ENCODE results near the gene TCF4. TPM values are rescaled to one million over a fixed set of nuclear protein-coding genes. Genes with fewer than 3 reads are reported as not detected.

TCF4 gene
- total RNA-seq, 1 experiment from 2014 or later: 104 TPM

DNA sequence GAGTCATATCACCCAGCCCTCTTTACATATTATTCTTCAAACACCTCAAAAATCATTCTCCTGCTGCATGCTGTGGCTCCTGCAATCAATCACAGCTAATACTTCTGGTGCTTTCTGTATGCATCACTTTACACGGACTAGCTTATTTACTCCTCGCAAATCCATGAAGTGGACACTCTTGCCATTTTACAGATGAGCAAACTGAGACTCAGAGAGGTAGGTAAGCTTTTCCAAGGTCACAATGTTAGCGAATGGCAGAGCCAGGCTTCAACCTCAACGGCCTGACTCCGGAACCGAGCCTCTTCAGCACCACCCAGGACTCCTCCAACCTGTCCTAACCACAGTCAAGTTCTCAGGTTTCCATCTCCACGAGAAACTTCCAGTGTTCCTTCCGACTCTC lies 36.8 kb downstream of the TCF4 start:
- Mint-ChIP-seq H3K27me3 (ENCODE audit: low read depth) (no peaks in the 10 kb centered on the region), H3K9me3 (no peaks in the 10 kb centered on the region), H3K36me3 (peaks cover 5% of the 10 kb centered on the region), H3K4me1 (peaks cover 77% of the 10 kb centered on the region), H3K4me3 (no peak overlapping the region), H3K27ac (peak overlapping the region; percentile 81)
- ChIA-PET POLR2A (interaction anchor here (0.6 to 1.3 kb wide), 2 partner anchors 26 to 74 kb away, joined by 3 read pairs; no protein-coding TSS in a partner anchor), CTCF (no interaction called here)
- DNase-seq (ENCODE audit: low spot score) (no peak), ATAC-seq (no peak)
- no peak for TF ChIP-seq TCF7 (CRISPR knock-in tag; IDR thresholded peaks at IDR 0.05; ENCODE audit: low read depth)
- TF ChIP-seq ZNF232 (CRISPR knock-in tag; IDR thresholded peaks at IDR 0.05): no peak
- no peak for TF ChIP-seq SP1 (CRISPR knock-in tag; conservative IDR thresholded peaks at IDR 0.05)
- no peak for TF ChIP-seq GRHL2 (CRISPR knock-in tag; IDR thresholded peaks at IDR 0.05; ENCODE audit: insufficient replicate concordance, severe bottlenecking)
- TF ChIP-seq GABPB1 (CRISPR knock-in tag; IDR thresholded peaks at IDR 0.05): no peak
- TF ChIP-seq SMAD3 (CRISPR knock-in tag; IDR thresholded peaks at IDR 0.05; ENCODE audit: borderline replicate concordance): no peak
- TF ChIP-seq ZNF219 (CRISPR knock-in tag; IDR thresholded peaks at IDR 0.05; ENCODE audit: borderline replicate concordance): no peak
- TF ChIP-seq, protein P1, sequence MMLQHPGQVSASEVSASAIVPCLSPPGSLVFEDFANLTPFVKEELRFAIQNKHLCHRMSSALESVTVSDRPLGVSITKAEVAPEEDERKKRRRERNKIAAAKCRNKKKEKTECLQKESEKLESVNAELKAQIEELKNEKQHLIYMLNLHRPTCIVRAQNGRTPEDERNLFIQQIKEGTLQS (CRISPR knock-in tag; conservative IDR thresholded peaks at IDR 0.05): no peak
- TF ChIP-seq, protein P2, sequence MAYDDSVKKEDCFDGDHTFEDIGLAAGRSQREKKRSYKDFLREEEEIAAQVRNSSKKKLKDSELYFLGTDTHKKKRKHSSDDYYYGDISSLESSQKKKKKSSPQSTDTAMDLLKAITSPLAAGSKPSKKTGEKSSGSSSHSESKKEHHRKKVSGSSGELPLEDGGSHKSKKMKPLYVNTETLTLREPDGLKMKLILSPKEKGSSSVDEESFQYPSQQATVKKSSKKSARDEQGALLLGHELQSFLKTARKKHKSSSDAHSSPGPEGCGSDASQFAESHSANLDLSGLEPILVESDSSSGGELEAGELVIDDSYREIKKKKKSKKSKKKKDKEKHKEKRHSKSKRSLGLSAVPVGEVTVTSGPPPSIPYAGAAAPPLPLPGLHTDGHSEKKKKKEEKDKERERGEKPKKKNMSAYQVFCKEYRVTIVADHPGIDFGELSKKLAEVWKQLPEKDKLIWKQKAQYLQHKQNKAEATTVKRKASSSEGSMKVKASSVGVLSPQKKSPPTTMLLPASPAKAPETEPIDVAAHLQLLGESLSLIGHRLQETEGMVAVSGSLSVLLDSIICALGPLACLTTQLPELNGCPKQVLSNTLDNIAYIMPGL (CRISPR knock-in tag; IDR thresholded peaks at IDR 0.05): no peak
- TF ChIP-seq CREB1 (CRISPR knock-in tag; IDR thresholded peaks at IDR 0.05): no peak
- no peak for TF ChIP-seq SOX15 (CRISPR knock-in tag; IDR thresholded peaks at IDR 0.05)
- TF ChIP-seq, protein P3, sequence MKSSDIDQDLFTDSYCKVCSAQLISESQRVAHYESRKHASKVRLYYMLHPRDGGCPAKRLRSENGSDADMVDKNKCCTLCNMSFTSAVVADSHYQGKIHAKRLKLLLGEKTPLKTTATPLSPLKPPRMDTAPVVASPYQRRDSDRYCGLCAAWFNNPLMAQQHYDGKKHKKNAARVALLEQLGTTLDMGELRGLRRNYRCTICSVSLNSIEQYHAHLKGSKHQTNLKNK (CRISPR knock-in tag; IDR thresholded peaks at IDR 0.05): no peak
- TF ChIP-seq ZBTB21 (CRISPR knock-in tag; IDR thresholded peaks at IDR 0.05; ENCODE audit: borderline replicate concordance): no peak
- TF ChIP-seq RELA (CRISPR knock-in tag; IDR thresholded peaks at IDR 0.05; ENCODE audit: borderline replicate concordance): no peak
- TF ChIP-seq, protein P4, sequence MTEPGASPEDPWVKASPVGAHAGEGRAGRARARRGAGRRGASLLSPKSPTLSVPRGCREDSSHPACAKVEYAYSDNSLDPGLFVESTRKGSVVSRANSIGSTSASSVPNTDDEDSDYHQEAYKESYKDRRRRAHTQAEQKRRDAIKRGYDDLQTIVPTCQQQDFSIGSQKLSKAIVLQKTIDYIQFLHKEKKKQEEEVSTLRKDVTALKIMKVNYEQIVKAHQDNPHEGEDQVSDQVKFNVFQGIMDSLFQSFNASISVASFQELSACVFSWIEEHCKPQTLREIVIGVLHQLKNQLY (CRISPR knock-in tag; IDR thresholded peaks at IDR 0.05): no peak

DNA sequence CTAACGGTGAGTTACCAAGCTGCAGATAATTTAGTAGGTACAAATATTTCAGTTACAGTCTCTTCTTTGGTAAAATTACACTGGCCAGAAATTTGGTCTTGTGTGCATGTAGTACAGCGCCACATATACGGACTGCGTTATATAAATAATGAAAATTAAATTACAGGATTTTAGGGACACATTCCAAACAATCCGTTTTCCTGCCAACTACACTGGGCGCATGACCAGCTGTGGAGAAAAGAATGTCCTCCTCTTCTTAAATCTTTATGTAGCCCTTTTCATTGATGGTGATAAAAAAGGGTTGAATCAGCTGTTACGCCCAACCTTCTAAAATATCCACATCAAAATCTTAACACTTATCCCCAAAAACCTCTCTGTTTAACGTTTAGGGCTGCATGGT lies 37.5 kb downstream of the TCF4 start:
- H3K4me3 Mint-ChIP-seq: no peak overlapping the region
- TF ChIP-seq, protein P5, sequence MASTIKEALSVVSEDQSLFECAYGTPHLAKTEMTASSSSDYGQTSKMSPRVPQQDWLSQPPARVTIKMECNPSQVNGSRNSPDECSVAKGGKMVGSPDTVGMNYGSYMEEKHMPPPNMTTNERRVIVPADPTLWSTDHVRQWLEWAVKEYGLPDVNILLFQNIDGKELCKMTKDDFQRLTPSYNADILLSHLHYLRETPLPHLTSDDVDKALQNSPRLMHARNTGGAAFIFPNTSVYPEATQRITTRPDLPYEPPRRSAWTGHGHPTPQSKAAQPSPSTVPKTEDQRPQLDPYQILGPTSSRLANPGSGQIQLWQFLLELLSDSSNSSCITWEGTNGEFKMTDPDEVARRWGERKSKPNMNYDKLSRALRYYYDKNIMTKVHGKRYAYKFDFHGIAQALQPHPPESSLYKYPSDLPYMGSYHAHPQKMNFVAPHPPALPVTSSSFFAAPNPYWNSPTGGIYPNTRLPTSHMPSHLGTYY (CRISPR knock-in tag; IDR thresholded peaks at IDR 0.05): no peak
- TF ChIP-seq, protein P6, sequence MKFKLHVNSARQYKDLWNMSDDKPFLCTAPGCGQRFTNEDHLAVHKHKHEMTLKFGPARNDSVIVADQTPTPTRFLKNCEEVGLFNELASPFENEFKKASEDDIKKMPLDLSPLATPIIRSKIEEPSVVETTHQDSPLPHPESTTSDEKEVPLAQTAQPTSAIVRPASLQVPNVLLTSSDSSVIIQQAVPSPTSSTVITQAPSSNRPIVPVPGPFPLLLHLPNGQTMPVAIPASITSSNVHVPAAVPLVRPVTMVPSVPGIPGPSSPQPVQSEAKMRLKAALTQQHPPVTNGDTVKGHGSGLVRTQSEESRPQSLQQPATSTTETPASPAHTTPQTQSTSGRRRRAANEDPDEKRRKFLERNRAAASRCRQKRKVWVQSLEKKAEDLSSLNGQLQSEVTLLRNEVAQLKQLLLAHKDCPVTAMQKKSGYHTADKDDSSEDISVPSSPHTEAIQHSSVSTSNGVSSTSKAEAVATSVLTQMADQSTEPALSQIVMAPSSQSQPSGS (CRISPR knock-in tag; IDR thresholded peaks at IDR 0.05; ENCODE audit: borderline replicate concordance, low read depth): no peak
- TF ChIP-seq, protein P7, sequence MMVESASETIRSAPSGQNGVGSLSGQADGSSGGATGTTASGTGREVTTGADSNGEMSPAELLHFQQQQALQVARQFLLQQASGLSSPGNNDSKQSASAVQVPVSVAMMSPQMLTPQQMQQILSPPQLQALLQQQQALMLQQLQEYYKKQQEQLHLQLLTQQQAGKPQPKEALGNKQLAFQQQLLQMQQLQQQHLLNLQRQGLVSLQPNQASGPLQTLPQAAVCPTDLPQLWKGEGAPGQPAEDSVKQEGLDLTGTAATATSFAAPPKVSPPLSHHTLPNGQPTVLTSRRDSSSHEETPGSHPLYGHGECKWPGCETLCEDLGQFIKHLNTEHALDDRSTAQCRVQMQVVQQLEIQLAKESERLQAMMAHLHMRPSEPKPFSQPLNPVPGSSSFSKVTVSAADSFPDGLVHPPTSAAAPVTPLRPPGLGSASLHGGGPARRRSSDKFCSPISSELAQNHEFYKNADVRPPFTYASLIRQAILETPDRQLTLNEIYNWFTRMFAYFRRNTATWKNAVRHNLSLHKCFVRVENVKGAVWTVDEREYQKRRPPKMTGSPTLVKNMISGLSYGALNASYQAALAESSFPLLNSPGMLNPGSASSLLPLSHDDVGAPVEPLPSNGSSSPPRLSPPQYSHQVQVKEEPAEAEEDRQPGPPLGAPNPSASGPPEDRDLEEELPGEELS (CRISPR knock-in tag; IDR thresholded peaks at IDR 0.05): no peak
- no peak for TF ChIP-seq FOXJ3 (CRISPR knock-in tag; IDR thresholded peaks at IDR 0.05; ENCODE audit: borderline replicate concordance)
- TF ChIP-seq TCF7 (CRISPR knock-in tag; IDR thresholded peaks at IDR 0.05; ENCODE audit: low read depth): no peak
- H3K27me3 Mint-ChIP-seq (ENCODE audit: low read depth): no peaks in the 10 kb centered on the region
- peak overlapping the region; percentile 16; the same call in 1 of the 2 replicates for H3K27ac Mint-ChIP-seq
- DNase-seq (ENCODE audit: low spot score) (no peak), ATAC-seq (no peak)
- ChIA-PET POLR2A (interaction anchor here (1.3 kb wide), 1 partner anchor 26 kb away, joined by 3 read pairs; no protein-coding TSS in a partner anchor), CTCF (no interaction called here)
- no peaks in the 10 kb centered on the region for H3K9me3 Mint-ChIP-seq
- H3K36me3 Mint-ChIP-seq: peaks cover 5% of the 10 kb centered on the region
- peaks cover 78% of the 10 kb centered on the region for H3K4me1 Mint-ChIP-seq

Measured in WTC11 (cell line).